Measurements from ENCODE around the gene LGALS3BP.

LGALS3BP gene

DNA sequence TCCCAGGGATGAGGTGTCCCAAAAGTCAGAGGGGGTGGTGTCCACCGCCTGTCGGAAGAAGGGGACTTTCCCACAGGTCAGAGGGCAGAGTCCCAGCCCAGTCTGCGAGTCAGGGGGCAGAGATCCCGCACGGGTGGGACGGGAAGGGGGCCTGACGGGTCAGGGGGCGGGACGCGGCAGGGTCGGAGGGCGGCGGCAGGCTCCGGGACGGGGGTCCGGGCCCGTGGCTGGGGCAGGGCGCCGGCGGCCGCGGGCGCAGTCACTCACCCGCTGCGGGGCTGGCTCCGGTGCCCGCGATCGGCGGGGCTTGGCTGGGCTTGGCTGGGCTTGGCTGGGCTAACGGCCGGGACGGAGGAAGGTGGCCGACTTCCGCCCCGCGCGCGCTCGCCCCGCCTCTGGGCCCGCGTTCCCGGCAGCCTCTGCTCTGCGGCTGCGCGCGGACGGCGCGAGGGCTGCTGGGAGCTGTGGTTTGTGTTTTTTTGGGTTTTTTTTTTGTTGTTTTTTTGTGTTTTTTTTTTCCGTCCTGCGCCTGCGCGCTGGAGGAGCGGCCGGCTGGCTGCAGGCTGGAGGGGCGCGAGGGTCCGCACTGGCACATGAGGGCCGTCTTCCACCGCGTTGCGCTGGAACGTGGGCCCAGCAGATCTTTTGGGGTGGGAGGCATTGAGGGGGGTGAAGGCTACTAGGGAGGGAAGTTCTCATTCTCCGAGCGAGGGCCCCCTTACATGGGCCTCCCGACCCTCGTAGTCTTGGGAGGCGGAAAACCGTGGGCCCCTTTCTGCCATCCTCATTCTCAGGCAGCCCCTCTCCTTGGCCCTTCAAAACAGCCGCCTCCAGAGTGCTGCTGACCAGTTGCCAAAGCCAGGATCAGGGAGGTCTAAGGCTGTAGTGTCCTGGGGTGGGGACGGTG lies 29.9 kb upstream of the LGALS3BP start, which contains the start of gene CANT1:
Gene CANT1 (minus strand): TSS at position 368 of the 907 bp plus-strand sequence. CDS start 12,142 bp downstream, outside the sequence.
- H3K9ac ChIP-seq (ENCODE audit: low read length) = peak within 1 kb of the TSS; percentile 90
- no peaks in the 10 kb centered on the region for H4K20me1 ChIP-seq (ENCODE audit: low read depth, low read length)
- H3F3A ChIP-seq (ENCODE audit: insufficient read depth) = no peaks in the 10 kb centered on the region
- peak within 1 kb of the TSS; percentile 67 for H3K27ac ChIP-seq (ENCODE audit: low read depth, low read length)
- H3K9me3 ChIP-seq (ENCODE audit: insufficient read depth, low read length) = peaks cover 5% of the 10 kb centered on the region; the same call in 1 of the 2 replicates
- peak within 1 kb of the TSS; percentile 90 for H3K4me2 ChIP-seq (ENCODE audit: low read depth, low read length, poor library complexity, severe bottlenecking)
- peak within 1 kb of the TSS; percentile 95 for H2AFZ ChIP-seq (ENCODE audit: low read depth, low read length, severe bottlenecking)
- TF ChIP-seq, protein P1, sequence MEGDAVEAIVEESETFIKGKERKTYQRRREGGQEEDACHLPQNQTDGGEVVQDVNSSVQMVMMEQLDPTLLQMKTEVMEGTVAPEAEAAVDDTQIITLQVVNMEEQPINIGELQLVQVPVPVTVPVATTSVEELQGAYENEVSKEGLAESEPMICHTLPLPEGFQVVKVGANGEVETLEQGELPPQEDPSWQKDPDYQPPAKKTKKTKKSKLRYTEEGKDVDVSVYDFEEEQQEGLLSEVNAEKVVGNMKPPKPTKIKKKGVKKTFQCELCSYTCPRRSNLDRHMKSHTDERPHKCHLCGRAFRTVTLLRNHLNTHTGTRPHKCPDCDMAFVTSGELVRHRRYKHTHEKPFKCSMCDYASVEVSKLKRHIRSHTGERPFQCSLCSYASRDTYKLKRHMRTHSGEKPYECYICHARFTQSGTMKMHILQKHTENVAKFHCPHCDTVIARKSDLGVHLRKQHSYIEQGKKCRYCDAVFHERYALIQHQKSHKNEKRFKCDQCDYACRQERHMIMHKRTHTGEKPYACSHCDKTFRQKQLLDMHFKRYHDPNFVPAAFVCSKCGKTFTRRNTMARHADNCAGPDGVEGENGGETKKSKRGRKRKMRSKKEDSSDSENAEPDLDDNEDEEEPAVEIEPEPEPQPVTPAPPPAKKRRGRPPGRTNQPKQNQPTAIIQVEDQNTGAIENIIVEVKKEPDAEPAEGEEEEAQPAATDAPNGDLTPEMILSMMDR (IDR thresholded peaks at IDR 0.05; ENCODE audit: insufficient read depth, low read length, poor library complexity, severe bottlenecking) = no peak
- TF ChIP-seq EZH2phosphoT487 (conservative IDR thresholded peaks at IDR 0.05; ENCODE audit: low read length) = no peak
- no peaks in the 10 kb centered on the region for H3K27me3 ChIP-seq (ENCODE audit: low read length)
- peaks cover 34% of the 10 kb centered on the region for H3K79me2 ChIP-seq (ENCODE audit: insufficient read depth, low read length)
- no peaks in the 10 kb centered on the region for H3K9me2 ChIP-seq (replicated peaks; ENCODE audit: insufficient read depth, low read length)
- H3K4me3 ChIP-seq (ENCODE audit: insufficient read depth, low read length, poor library complexity, severe bottlenecking) = peak within 1 kb of the TSS; percentile 94
- no peaks in the 10 kb centered on the region for H3K36me3 ChIP-seq (ENCODE audit: low read length)

DNA sequence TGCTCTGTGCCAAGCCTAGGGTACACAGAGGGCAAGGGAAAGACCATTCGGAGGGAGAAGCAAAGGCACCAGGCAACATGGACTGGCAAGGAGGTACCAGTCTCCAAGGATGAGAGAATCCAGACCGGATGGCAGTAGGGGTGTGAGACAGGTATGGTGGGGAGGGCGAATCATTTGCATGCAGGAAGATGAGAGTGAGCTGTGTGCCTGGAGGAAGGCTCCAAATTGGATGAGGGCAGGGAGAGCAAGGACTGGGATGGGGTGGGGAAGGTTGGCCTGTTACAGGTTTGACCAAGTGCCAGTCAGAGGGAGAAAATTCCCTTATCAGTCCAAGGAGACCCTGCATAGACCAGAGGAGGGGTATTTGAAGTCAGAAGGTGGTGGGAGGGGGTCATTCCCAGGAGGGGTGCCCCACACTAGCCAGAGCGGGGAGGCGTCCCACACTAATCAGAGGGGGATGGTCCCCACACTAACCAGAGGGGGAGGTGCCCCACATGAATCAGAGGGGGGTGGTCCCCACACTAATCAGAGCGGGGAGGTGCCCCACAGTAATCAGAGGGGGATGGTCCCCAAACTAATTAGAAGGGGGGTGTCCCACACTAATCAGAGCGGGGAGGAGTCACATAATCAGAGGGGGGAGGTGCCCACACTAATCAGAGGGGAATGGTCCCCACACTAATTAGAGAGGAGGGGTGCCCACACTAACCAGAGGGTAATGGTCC lies 29.1 kb upstream of the LGALS3BP start:
- Histone ChIP-seq H3K27ac (ENCODE audit: low read depth, low read length) (peak overlapping the region; percentile 67), H2AFZ (ENCODE audit: low read depth, low read length, severe bottlenecking) (no peak overlapping the region), H3K4me2 (ENCODE audit: low read depth, low read length, poor library complexity, severe bottlenecking) (peak overlapping the region; percentile 90), H3K79me2 (ENCODE audit: insufficient read depth, low read length) (peaks cover 37% of the 10 kb centered on the region), H3F3A (ENCODE audit: insufficient read depth) (no peaks in the 10 kb centered on the region), H4K20me1 (ENCODE audit: low read depth, low read length) (no peaks in the 10 kb centered on the region), H3K9ac (ENCODE audit: low read length) (peak overlapping the region; percentile 90), H3K27me3 (ENCODE audit: low read length) (no peaks in the 10 kb centered on the region), H3K4me3 (ENCODE audit: insufficient read depth, low read length, poor library complexity, severe bottlenecking) (peak overlapping the region; percentile 94), H3K36me3 (ENCODE audit: low read length) (no peaks in the 10 kb centered on the region), H3K9me3 (ENCODE audit: insufficient read depth, low read length) (peaks cover under 1% of the 10 kb centered on the region; the same call in 1 of the 2 replicates), H3K9me2 (replicated peaks; ENCODE audit: insufficient read depth, low read length) (no peaks in the 10 kb centered on the region)
- TF ChIP-seq, protein P1 (IDR thresholded peaks at IDR 0.05; ENCODE audit: insufficient read depth, low read length, poor library complexity, severe bottlenecking) = no peak

DNA sequence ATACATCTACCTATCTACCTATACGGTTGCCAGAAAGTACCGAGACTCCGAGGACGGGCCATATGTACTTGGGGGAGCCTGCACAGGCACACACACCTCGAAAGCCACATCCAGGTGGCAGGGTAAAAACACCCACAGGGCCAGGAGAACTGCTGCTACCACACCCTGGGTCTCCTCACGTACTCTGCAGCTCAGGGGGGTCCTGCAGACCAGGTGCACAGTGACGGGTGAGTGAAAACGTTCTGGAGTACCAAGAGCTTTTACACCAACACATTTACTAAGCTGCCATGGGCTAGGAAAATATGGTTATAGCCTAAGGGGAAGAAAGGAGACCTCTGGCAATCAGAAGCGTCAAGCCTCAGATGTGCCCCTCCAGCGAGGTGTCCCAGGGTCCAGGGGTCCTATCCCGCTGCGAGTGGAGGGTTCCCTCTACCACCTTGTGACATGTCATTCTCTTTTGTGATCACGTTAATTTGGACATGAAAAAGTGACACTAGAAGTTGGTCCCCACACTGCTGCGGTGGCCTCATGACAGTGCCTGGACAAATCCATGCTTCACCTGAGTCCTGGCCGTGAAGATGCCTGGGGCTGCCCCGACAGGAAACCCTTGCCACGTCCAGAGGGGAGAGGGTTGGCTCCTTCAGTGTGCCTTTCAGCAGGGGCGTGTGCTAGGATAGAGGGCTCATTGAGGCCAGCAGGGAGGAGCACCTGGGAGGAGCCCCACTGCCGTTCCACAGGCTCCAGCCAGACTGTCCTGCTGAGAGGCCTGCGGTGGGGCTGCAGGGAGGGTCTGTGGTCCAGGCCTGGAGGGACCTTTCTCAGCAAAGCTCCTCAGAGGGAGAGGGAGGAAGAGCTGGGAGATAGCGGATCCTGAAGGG lies 28.0 kb upstream of the LGALS3BP start:
- no peaks in the 10 kb centered on the region for H4K20me1 ChIP-seq (ENCODE audit: low read depth, low read length)
- no peaks in the 10 kb centered on the region for H3K36me3 ChIP-seq (ENCODE audit: low read length)
- H3K27me3 ChIP-seq (ENCODE audit: low read length) = no peaks in the 10 kb centered on the region
- no peaks in the 10 kb centered on the region for H3F3A ChIP-seq (ENCODE audit: insufficient read depth)
- no peaks in the 10 kb centered on the region for H3K9me3 ChIP-seq (ENCODE audit: insufficient read depth, low read length)
- peak overlapping the region; percentile 90; the same call in 1 of the 2 replicates for H3K9ac ChIP-seq (ENCODE audit: low read length)
- TF ChIP-seq, protein P1 (IDR thresholded peaks at IDR 0.05; ENCODE audit: insufficient read depth, low read length, poor library complexity, severe bottlenecking) = no peak
- no peak for TF ChIP-seq EZH2phosphoT487 (conservative IDR thresholded peaks at IDR 0.05; ENCODE audit: low read length)
- no peaks in the 10 kb centered on the region for H3K9me2 ChIP-seq (replicated peaks; ENCODE audit: insufficient read depth, low read length)
- no peak overlapping the region for H3K27ac ChIP-seq (ENCODE audit: low read depth, low read length)
- H2AFZ ChIP-seq (ENCODE audit: low read depth, low read length, severe bottlenecking) = no peak overlapping the region
- peaks cover 47% of the 10 kb centered on the region for H3K79me2 ChIP-seq (ENCODE audit: insufficient read depth, low read length)
- H3K4me2 ChIP-seq (ENCODE audit: low read depth, low read length, poor library complexity, severe bottlenecking) = peak overlapping the region; percentile 90
- no peak overlapping the region for H3K4me3 ChIP-seq (ENCODE audit: insufficient read depth, low read length, poor library complexity, severe bottlenecking)

Measured in SU-DHL-6 (cell line).